Astrocyte of the spinal cord (primary cell): ENCODE results near the gene KAT7.
"Not testable (repeated sequence)": the region's sequence is repeated elsewhere in the genome, so short reads cannot be mapped to it uniquely, and the experiment has no call there.

Source experiments
- DNase-seq: peaks from one replicate; pipeline ENCODE4 v3.0.0; 2011; ENCODE audit warnings: low read depth, low spot score
- H3K4me3 ChIP-seq: 2 replicates; pipeline ENCODE4 v1.5.1; 2011; ENCODE audit warnings: low read depth, mild to moderate bottlenecking, low read length, moderate library complexity
- CTCF ChIP-seq: IDR thresholded peaks from 2 replicates; pipeline ENCODE4 v1.5.1; 2012; ENCODE audit warnings: low read depth, mild to moderate bottlenecking, low read length, inconsistent platforms
- in situ Hi-C: cut with HindIII; loops from 2 replicates; pipeline ENCODE4 v1.10.0; 2017; ENCODE audit warnings: low sequenced_read_pairs

Gene KAT7

DNA sequence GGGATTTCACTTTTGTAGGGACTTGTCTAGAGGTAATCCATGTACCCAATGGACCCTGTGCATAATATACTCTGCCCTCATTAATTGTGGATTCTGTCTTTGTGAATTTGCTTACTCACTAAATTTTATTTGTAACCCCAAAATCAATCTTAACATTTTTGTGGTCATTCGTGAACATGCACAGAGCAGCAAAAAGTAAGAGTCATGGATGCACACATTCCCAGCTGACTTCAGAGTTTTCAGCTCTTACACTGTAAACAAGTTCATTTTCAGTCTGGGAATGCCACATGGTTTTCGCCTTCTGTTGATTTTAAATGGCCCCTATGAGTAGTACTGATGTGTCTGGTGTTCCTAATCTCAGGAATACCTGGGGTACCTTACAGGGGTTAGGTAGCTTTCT lies 35.1 kb downstream of the KAT7 start:
- DNase-seq = peak; percentile 30
- in situ Hi-C loops = no loop called here
- no peak overlapping the region for H3K4me3 ChIP-seq
- no peak for TF ChIP-seq CTCF

GRCh38 chr17:49825645-49826044 lies 37.2 kb downstream of the KAT7 start:
- no peak for TF ChIP-seq CTCF
- no peak overlapping the region for H3K4me3 ChIP-seq
- no peak for DNase-seq
- in situ Hi-C loops = no loop called here

DNA sequence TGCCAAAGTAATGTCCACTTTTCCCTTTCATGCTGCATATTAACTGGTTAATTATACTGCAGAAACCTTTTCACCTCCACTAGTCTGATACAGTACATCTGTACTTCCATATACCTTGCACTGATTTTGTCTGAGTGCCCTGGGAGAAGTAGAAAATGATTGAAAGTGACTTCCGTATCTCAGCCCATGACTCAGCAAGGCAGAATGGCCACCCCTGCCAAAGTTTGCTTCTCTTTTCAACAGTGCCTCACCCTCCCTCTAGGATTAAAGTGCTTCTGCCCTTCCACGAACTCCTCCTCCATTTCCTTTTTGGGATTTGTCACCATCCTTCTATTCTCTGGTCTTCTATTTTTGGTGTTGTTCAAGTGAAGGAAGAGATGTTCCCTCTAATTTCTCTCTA lies 39.8 kb downstream of the KAT7 start:
- H3K4me3 ChIP-seq, in situ Hi-C loops, DNase-seq: not testable (repeated sequence)

DNA sequence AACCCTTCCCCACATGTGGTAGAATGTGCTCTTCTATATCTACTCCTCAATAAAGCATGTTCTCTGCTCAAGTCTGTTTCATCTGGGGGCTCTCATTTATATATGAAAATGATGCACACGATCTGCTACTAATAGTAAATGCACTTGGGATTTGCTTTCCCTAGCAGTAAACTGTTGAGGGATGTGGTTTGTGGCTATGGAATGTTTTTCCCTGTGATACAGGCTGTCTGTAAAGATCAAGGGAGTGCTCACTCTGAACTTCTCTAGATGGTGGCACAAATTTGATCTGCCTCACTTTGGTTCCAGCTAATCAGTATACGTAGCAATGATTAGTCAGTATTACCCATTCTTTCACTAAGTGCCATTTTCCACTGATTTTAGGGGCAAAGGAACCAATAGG lies 40.5 kb downstream of the KAT7 start:
- H3K4me3 ChIP-seq = no peak overlapping the region
- in situ Hi-C loops = no loop called here
- TF ChIP-seq CTCF = no peak
- no peak for DNase-seq

DNA sequence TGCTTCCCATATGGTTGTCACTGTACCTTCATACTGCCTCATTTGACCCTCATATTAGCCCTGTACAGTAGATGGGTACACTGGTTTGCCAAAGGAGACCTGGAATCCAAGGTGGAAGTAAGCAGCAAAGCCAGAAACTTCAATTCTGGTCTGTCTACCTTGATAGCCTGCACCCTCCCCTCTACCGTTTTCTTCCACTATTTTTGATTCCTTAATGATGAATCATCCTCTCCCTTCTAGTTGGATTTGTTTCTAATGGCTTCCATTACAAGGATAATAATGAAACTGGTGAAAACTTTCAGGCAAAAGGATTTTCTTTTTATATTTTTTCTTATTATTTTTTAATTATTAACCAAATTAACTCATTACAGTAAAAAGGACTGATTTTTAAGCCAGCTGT lies 42.1 kb downstream of the KAT7 start:
- no peak for TF ChIP-seq CTCF
- peak; percentile 23 for DNase-seq
- no peak overlapping the region for H3K4me3 ChIP-seq
- in situ Hi-C loops = no loop called here

DNA sequence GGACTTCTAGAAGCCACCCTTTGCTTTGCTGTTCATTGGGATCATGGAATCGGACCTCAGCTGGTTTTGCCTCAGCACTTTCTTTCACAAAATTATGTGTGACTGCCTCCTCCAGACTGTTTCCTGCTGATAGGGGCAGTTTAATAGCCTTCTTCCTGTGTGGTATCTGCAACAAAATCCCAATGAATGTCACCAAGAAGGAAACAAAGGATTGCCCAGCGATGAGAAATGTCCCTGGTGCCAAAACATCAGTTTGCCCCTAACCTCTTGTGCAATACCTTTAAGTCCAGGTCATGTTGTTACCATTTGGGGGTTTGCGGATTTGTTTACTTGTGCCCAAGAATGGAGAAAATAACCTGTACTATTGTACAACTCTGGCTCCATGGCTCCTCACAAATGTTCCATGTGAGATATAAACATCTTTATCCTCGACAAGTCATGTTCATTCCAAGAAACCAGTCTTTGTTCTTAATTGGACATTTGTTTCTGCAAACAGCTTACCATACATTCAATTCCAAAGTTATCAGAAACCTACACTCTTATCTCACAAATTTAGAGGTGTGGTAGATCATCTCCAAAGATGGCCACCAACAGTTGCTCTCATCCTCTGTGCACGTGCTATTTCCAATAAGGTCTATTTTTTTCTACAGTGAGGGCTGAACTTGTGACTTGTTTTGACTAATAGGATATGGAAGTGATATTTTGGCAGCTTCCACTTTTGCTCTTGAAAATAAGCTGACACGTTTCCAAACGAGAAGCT lies 44.5 kb downstream of the KAT7 start:
- no peak for TF ChIP-seq CTCF
- no peak overlapping the region for H3K4me3 ChIP-seq
- no peak for DNase-seq
- in situ Hi-C loops = no loop called here

DNA sequence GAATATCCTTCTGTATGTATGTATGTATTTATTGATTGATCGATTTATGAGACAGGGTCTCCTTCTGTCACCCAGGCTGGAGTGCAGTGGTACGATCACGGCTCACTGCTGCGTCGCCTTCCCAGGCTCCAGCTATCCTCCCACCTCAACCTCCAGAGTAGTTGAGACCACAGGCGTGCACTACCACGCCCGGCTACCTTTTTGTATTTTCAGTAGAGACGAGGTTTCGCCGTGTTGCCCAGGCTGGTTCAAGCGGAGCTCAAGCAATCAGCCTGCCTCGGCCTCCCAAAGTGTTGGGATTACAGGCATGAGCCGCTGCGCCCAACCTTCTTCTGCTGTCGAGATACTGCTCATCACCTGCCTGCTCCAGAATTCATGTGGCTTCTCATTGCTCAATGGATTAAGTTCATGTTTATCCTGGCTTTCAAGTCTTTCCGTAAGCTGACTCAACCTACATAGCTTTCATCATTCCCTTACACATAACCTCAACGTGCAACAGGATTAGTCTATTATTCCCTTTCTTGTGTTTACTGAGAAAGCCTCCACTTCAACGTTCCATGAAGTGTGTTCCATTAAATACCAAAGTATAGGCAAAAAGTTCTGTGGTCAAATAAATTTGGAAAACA lies 45.8 kb downstream of the KAT7 start:
- peak; percentile 19 for DNase-seq

More for the DNA sequence above, 45.8 kb downstream of the KAT7 start:
- in situ Hi-C loops = no loop called here
- no peak overlapping the region for H3K4me3 ChIP-seq
- TF ChIP-seq CTCF = no peak
